GM21619 (cell line): Measurements from ENCODE around the gene KLRK1.
"Not testable (repeated sequence)": the region's sequence is repeated elsewhere in the genome, so short reads cannot be mapped to it uniquely, and the experiment has no call there.

Source experiments
- ATAC-seq: cut with Tn5 transposase; IDR thresholded peaks from one replicate; pipeline ENCODE4 v1.9.1; 2021; ENCODE audit not compliant: unreplicated experiment

KLRK1 gene

GRCh38 chr12:10389904-10390303 is at the start of gene KLRK1:
KLRK1 (minus strand) TSS chr12:10390041; CDS start chr12:10388810, 1,231 bp downstream.
- no peak for ATAC-seq

- ATAC-seq: not testable (repeated sequence)
These were observed 47.8 kb upstream of the KLRK1 start for GRCh38 chr12:10437601-10438000.

- not testable (repeated sequence) for ATAC-seq
These were observed 46.0 kb upstream of the KLRK1 start, which contains the start of gene KLRC2 for GRCh38 chr12:10435816-10436215. KLRC2 (minus strand) TSS chr12:10436010; CDS start chr12:10435986, 24 bp downstream.

- ATAC-seq: not testable (repeated sequence)
These were observed 40.8 kb upstream of the KLRK1 start for GRCh38 chr12:10430623-10431022.

- not testable (repeated sequence) for ATAC-seq
These were observed 36.1 kb upstream of the KLRK1 start for GRCh38 chr12:10425938-10426337.

GRCh38 chr12:10424260-10424899 is 34.5 kb upstream of the KLRK1 start:
- not testable (repeated sequence) for ATAC-seq

- not testable (repeated sequence) for ATAC-seq
These were observed 32.3 kb upstream of the KLRK1 start for GRCh38 chr12:10422159-10422558.

- ATAC-seq: not testable (repeated sequence)
These were observed 30.5 kb upstream of the KLRK1 start, which contains the start of gene KLRC3 for GRCh38 chr12:10420334-10420733. KLRC3 (minus strand) TSS chr12:10420595; CDS start chr12:10420550, 45 bp downstream.

GRCh38 chr12:10409392-10409791 is 19.6 kb upstream of the KLRK1 start, which contains the start of gene KLRC4:
KLRC4 (minus strand) TSS chr12:10409757; CDS start chr12:10409575, 182 bp downstream.
- ATAC-seq: no peak

GRCh38 chr12:10408842-10409241 is 19.0 kb upstream of the KLRK1 start:
- ATAC-seq: no peak

GRCh38 chr12:10406725-10407124 is 16.9 kb upstream of the KLRK1 start:
- ATAC-seq: no peak

- no peak for ATAC-seq
These were observed 15.5 kb upstream of the KLRK1 start for GRCh38 chr12:10405294-10405693.

- no peak for ATAC-seq
These were observed 15.0 kb upstream of the KLRK1 start for GRCh38 chr12:10404798-10405197.

- no peak for ATAC-seq
These were observed 11.0 kb upstream of the KLRK1 start for GRCh38 chr12:10400829-10401228.

- no peak for ATAC-seq
These were observed 8.3 kb upstream of the KLRK1 start for GRCh38 chr12:10398168-10398567.

- no peak for ATAC-seq
These were observed 7.5 kb upstream of the KLRK1 start for GRCh38 chr12:10397296-10397695.

GRCh38 chr12:10396176-10396575 is 6.3 kb upstream of the KLRK1 start:
- ATAC-seq: not testable (repeated sequence)

GRCh38 chr12:10395390-10395998 is 5.7 kb upstream of the KLRK1 start:
- peak; percentile 79 for ATAC-seq

GRCh38 chr12:10394531-10395152 is 4.8 kb upstream of the KLRK1 start:
- ATAC-seq: not testable (repeated sequence)

- no peak for ATAC-seq
These were observed 3.5 kb upstream of the KLRK1 start for GRCh38 chr12:10393291-10393690.

GRCh38 chr12:10392394-10392930 is 2.6 kb upstream of the KLRK1 start:
- peak; percentile 71 for ATAC-seq
